ENCODE measurements around the gene PPP5C. TPM values are rescaled to one million over a fixed set of nuclear protein-coding genes. Genes with fewer than 3 reads are reported as not detected.
A peak's percentile ranks its signal among the peaks of the same experiment; 100 is the strongest.
"Not testable (repeated sequence)": the region's sequence is repeated elsewhere in the genome, so short reads cannot be mapped to it uniquely, and the experiment has no call there.

Gene PPP5C
- total and polyA plus RNA-seq, 11 donors: 64.9 to 115 (median 77.1) TPM

- WGBS, 4 donors: 28 to 38% (median 31%) methylated on average over 32 to 52 of the region's 52 CpGs
- H3K27ac ChIP-seq: no peak within 1 kb of the TSS
Observed at GRCh38 chr19:46428239-46429135, 81.6 kb downstream of the PPP5C start, which contains the start of gene PNMA8C. PNMA8C (minus strand) TSS chr19:46428936; CDS start chr19:46428359, 577 bp downstream.

GRCh38 chr19:46429999-46430398, 83.1 kb downstream of the PPP5C start:
- Histone ChIP-seq H3K9me3 (no peaks in the 10 kb centered on the region), H3K4me1 (peaks cover 0 to 20% (median 9%) of the 10 kb centered on the region in 12 donors), H3K27ac (no peak overlapping the region), H3K36me3 (no peaks in the 10 kb centered on the region), H3K4me3 (no peak overlapping the region), H3K27me3 (peaks cover 0 to 37% (median 0%) of the 10 kb centered on the region in 9 donors)
- no peak for TF ChIP-seq CTCF (IDR thresholded peaks at IDR 0.05)
- TF ChIP-seq POLR2A (IDR thresholded peaks at IDR 0.05): no peak
- no peak for ATAC-seq
- no peak for DNase-seq
- intact Hi-C loops (cut with DNase I): no loop called here
- WGBS, 4 donors: 67 to 80% (median 76%) methylated on average over 4 of the region's 4 CpGs

More at GRCh38 chr19:46428239-46429135, 81.6 kb downstream of the PPP5C start, which contains the start of gene PNMA8C:
- peak; percentile 68 to 88 (median 83) for DNase-seq
- H3K27me3 ChIP-seq: peaks cover 0 to 44% (median 0%) of the 10 kb centered on the region in 9 donors
- ATAC-seq: peak; percentile 45 to 81 (median 76)
- TF ChIP-seq POLR2A (IDR thresholded peaks at IDR 0.05): no peak
- no peak for TF ChIP-seq CTCF (IDR thresholded peaks at IDR 0.05)
- peaks cover 0 to 21% (median 9%) of the 10 kb centered on the region in 12 donors for H3K4me1 ChIP-seq
- intact Hi-C loops (cut with DNase I): no loop called here
- no peaks in the 10 kb centered on the region for H3K36me3 ChIP-seq
- H3K4me3 ChIP-seq: peak within 1 kb of the TSS in 9 of 12 donors; percentile 6 to 35 (median 24)
- H3K9me3 ChIP-seq: no peaks in the 10 kb centered on the region

- intact Hi-C loops (cut with DNase I): no loop called here
- TF ChIP-seq CTCF (IDR thresholded peaks at IDR 0.05) (no peak), POLR2A (IDR thresholded peaks at IDR 0.05) (no peak)
- ATAC-seq (no peak), DNase-seq (no peak)
- 48 to 59% (median 54%) methylated on average over 10 of the region's 10 CpGs for WGBS, 4 donors
- Histone ChIP-seq H3K27me3 (peaks cover 0 to 25% (median 0%) of the 10 kb centered on the region in 9 donors), H3K36me3 (no peaks in the 10 kb centered on the region), H3K4me1 (peaks cover 0 to 14% (median 9%) of the 10 kb centered on the region in 12 donors), H3K9me3 (no peaks in the 10 kb centered on the region), H3K4me3 (no peak overlapping the region), H3K27ac (no peak overlapping the region)
Observed at GRCh38 chr19:46431824-46432223, 84.9 kb downstream of the PPP5C start.

- ATAC-seq; H3K4me1 ChIP-seq; H3K9me3 ChIP-seq; intact Hi-C loops (cut with DNase I); H3K27ac ChIP-seq; H3K36me3 ChIP-seq; DNase-seq; H3K4me3 ChIP-seq: not testable (repeated sequence)
- peaks cover 0 to 16% (median 0%) of the 10 kb centered on the region in 9 donors for H3K27me3 ChIP-seq
- 73 to 81% (median 77%) methylated on average over 7 of the region's 7 CpGs for WGBS, 4 donors
Observed at GRCh38 chr19:46433470-46433869, 86.6 kb downstream of the PPP5C start.

Measured in heart left ventricle (tissue), 16 donors.